ACC112 (cell line): ENCODE data around the gene SNTN.

ENCODE experiments used
- H2AFZ ChIP-seq: fragments of 200-600 bp; sonication (generic); one replicate; pipeline ENCODE4 v1.6.0; 2017; ENCODE audit warnings: antibody characterized with exemption, low read length; ENCODE audit not compliant: unreplicated experiment
- H3K27ac ChIP-seq: fragments of 200-600 bp; sonication (generic); 2 replicates; pipeline ENCODE4 v1.5.1; 2014; ENCODE audit warnings: low read depth, mild to moderate bottlenecking, antibody characterized with exemption, low read length, moderate library complexity
- H3K27me3 ChIP-seq: fragments of 200-600 bp; sonication (generic); 2 replicates; pipeline ENCODE4 v1.6.1; 2014; ENCODE audit warnings: mild to moderate bottlenecking, antibody characterized with exemption, low read length, moderate library complexity, mixed read lengths; ENCODE audit not compliant: insufficient read depth
- H3K36me3 ChIP-seq: fragments of 200-600 bp; sonication (generic); 2 replicates; pipeline ENCODE4 v1.6.1; 2016; ENCODE audit warnings: mild to moderate bottlenecking, antibody characterized with exemption, low read length, moderate library complexity, mixed read lengths; ENCODE audit not compliant: insufficient read depth
- H3K4me1 ChIP-seq: fragments of 200-600 bp; sonication (generic); one replicate; pipeline ENCODE4 v1.6.1; 2016; ENCODE audit warnings: low read length, mixed read lengths; ENCODE audit not compliant: insufficient read depth, unreplicated experiment, control insufficient read depth
- H3K4me3 ChIP-seq: fragments of 200-600 bp; sonication (generic); 2 replicates; pipeline ENCODE4 v1.5.1; 2014; ENCODE audit warnings: mild to moderate bottlenecking, low read depth, low read length
- H3K79me2 ChIP-seq: fragments of 200-600 bp; sonication (generic); one replicate; pipeline ENCODE4 v1.6.0; 2016; ENCODE audit warnings: low read length; ENCODE audit not compliant: control insufficient read depth, unreplicated experiment, insufficient read depth

The SNTN gene

DNA sequence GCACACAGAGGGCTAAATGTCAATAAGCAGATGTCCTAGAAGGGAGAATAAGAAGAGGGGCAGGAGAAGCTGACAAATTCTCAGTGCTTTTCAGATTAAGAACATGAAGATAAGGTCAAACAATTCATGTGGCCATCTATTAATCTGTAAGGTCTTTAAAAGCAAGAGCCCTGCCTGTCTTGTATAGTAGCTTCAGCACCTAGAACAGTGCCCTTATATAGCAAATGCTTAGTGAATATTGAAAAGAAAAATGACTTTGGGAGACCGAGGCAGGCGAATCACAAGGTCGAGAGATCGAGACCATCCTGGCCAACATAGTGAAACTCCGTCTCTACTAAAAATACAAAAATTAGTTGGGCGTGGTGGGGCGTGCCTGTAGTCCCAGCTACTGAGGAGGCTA, 18.1 kb downstream of the SNTN start:
- no peak overlapping the region for H3K4me3 ChIP-seq
- H3K36me3 ChIP-seq, result no peaks in the 10 kb centered on the region
- H3K27ac ChIP-seq, result no peak overlapping the region
- H3K4me1 ChIP-seq, result no peaks in the 10 kb centered on the region
- no peaks in the 10 kb centered on the region for H3K79me2 ChIP-seq
- H3K27me3 ChIP-seq, result peaks cover 46% of the 10 kb centered on the region
- H2AFZ ChIP-seq, result no peak overlapping the region

GRCh38 chr3:63673111-63673510, 20.6 kb downstream of the SNTN start:
- peaks cover 41% of the 10 kb centered on the region for H3K27me3 ChIP-seq
- H3K36me3 ChIP-seq, result no peaks in the 10 kb centered on the region
- no peak overlapping the region for H2AFZ ChIP-seq
- H3K79me2 ChIP-seq, result no peaks in the 10 kb centered on the region
- no peak overlapping the region for H3K27ac ChIP-seq
- H3K4me1 ChIP-seq, result no peaks in the 10 kb centered on the region
- no peak overlapping the region for H3K4me3 ChIP-seq

DNA sequence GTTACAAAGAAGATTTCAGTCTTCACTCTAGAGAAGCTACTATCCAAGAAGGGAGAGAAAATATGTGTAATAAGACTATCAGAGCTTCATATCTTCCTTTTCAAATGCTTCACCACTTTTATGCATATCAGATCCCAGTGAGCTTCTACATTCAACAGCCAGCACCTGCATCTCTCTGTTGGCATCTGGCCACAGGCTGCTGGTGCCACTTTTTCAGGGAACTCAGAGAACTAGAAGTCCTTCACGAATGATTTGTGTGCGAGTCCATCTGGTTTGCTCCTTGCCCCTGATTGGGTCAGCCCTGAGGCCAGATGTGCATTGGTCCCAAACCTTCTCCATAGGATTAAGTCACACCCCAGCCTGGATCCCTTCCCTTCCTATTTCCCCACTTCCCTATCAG, 22.1 kb downstream of the SNTN start:
- Histone ChIP-seq H3K27ac (no peak overlapping the region), H3K27me3 (peaks cover 28% of the 10 kb centered on the region), H3K36me3 (no peaks in the 10 kb centered on the region), H2AFZ (no peak overlapping the region), H3K4me1 (no peaks in the 10 kb centered on the region), H3K4me3 (no peak overlapping the region), H3K79me2 (no peaks in the 10 kb centered on the region)

GRCh38 chr3:63679186-63679585, 26.7 kb downstream of the SNTN start:
- Histone ChIP-seq H2AFZ (no peak overlapping the region), H3K4me3 (no peak overlapping the region)

GRCh38 chr3:63684081-63684480, 31.6 kb downstream of the SNTN start:
- H3K4me1 ChIP-seq, result no peaks in the 10 kb centered on the region
- H3K27me3 ChIP-seq, result peaks cover 6% of the 10 kb centered on the region; the same call in 1 of the 2 replicates
- H3K27ac ChIP-seq, result no peak overlapping the region
- H3K36me3 ChIP-seq, result no peaks in the 10 kb centered on the region
- no peak overlapping the region for H2AFZ ChIP-seq
- H3K4me3 ChIP-seq, result no peak overlapping the region
- no peaks in the 10 kb centered on the region for H3K79me2 ChIP-seq

More at GRCh38 chr3:63679186-63679585, 26.7 kb downstream of the SNTN start:
- Histone ChIP-seq H3K27ac (no peak overlapping the region), H3K36me3 (no peaks in the 10 kb centered on the region), H3K27me3 (peaks cover 12% of the 10 kb centered on the region; the same call in 1 of the 2 replicates), H3K79me2 (no peaks in the 10 kb centered on the region), H3K4me1 (no peaks in the 10 kb centered on the region)

DNA sequence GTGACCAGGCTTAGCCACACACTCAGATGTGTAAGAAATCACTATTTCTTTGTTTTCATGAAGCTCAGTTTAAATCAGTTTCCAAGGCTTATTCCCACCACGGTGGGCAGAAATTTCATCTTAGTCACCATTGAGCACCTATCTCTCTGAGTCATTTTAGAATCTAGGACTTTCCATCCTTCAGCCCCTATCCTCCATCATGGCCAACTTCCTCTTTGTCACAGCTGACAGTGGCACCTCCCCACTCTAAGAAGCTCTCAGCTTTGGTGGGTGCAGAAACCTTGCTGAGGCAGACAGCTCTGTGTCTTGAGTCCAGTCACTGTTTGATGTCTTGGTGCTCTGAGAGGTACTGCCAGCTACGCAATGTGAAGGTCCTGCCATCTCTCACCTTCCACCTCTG, 32.9 kb downstream of the SNTN start:
- no peaks in the 10 kb centered on the region for H3K79me2 ChIP-seq
- H2AFZ ChIP-seq, result no peak overlapping the region
- H3K36me3 ChIP-seq, result no peaks in the 10 kb centered on the region
- no peak overlapping the region for H3K4me3 ChIP-seq
- no peak overlapping the region for H3K27ac ChIP-seq
- H3K27me3 ChIP-seq, result peaks cover 6% of the 10 kb centered on the region; the same call in 1 of the 2 replicates
- H3K4me1 ChIP-seq, result no peaks in the 10 kb centered on the region

- H3K79me2 ChIP-seq, result no peaks in the 10 kb centered on the region
- H3K36me3 ChIP-seq, result no peaks in the 10 kb centered on the region
- peaks cover 9% of the 10 kb centered on the region for H3K27me3 ChIP-seq
- no peaks in the 10 kb centered on the region for H3K4me1 ChIP-seq
- H3K27ac ChIP-seq, result no peak overlapping the region
- H2AFZ ChIP-seq, result no peak overlapping the region
- no peak overlapping the region for H3K4me3 ChIP-seq
Observed at GRCh38 chr3:63687278-63688225, 35.1 kb downstream of the SNTN start.

DNA sequence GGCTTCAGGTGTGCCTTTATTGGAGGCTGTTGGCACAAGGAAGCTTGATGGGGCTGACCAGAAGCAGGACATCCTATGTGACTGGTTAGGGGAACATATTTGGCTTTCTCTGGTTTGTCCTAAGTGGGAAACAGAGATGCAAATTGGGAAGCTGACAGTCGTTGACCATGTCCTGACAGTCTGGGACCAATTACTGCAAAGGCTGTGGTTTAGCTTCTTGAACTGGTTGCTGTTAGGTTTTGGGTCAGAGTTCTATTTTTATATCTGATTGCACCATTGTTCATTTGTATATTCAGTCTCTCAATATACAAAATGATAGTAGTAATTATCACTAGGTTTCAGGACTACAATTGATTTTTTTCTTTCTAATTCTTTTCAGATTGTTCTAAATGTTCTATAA, 36.8 kb downstream of the SNTN start:
- Histone ChIP-seq H2AFZ (no peak overlapping the region), H3K27me3 (peaks cover 10% of the 10 kb centered on the region), H3K4me1 (no peaks in the 10 kb centered on the region), H3K27ac (no peak overlapping the region), H3K4me3 (no peak overlapping the region), H3K36me3 (no peaks in the 10 kb centered on the region), H3K79me2 (no peaks in the 10 kb centered on the region)

DNA sequence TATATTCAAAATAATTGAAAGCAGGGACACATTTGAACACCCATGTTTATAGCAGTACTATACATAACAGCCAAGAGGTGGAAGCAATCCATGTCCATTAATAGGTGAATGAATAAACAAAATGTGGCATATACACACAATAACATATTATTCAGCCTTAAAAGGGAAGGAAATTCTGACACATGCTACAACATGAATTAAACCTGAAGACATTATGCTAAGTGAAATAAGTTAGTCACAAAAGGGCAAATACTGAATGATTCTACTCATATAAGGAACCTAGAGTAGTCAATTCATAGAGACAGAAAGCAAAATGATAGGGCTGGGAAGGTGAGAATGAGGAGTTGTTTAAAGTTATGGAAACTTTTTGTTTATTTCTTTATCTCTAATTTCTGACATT, 40.9 kb downstream of the SNTN start:
- no peaks in the 10 kb centered on the region for H3K36me3 ChIP-seq
- H2AFZ ChIP-seq, result no peak overlapping the region
- no peak overlapping the region for H3K27ac ChIP-seq
- H3K4me1 ChIP-seq, result no peaks in the 10 kb centered on the region
- peaks cover 10% of the 10 kb centered on the region for H3K27me3 ChIP-seq
- H3K4me3 ChIP-seq, result no peak overlapping the region
- no peaks in the 10 kb centered on the region for H3K79me2 ChIP-seq

GRCh38 chr3:63705092-63705645, 52.7 kb downstream of the SNTN start:
- H3K4me3 ChIP-seq, result no peak overlapping the region
- H3K27ac ChIP-seq, result no peak overlapping the region
- H3K36me3 ChIP-seq, result no peaks in the 10 kb centered on the region
- no peaks in the 10 kb centered on the region for H3K27me3 ChIP-seq
- no peaks in the 10 kb centered on the region for H3K4me1 ChIP-seq
- no peak overlapping the region for H2AFZ ChIP-seq
- no peaks in the 10 kb centered on the region for H3K79me2 ChIP-seq
